Measurements from ENCODE around the gene SLC25A22.

DNA sequence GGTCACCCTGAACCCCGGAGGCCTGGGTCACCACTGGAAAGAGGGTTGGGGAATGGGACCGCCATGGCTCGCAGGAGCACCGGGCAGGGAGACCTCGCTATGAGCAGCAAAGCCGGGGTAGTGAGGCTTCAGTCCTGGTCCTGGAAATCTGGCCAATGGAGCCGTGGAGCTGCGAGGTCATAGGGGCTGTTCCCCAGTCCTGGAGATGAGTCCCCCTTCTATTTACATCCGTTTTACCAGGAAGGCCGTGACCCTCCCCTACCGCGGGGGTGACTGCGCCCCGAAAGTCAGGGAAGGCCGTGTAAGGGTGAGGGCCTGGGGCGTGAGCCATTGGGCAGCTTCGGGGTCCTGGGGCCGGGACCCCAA is 6.5 kb upstream of the SLC25A22 start:
- no peak for TF ChIP-seq POLR2A (IDR thresholded peaks at IDR 0.05)
- TF ChIP-seq, protein P1, sequence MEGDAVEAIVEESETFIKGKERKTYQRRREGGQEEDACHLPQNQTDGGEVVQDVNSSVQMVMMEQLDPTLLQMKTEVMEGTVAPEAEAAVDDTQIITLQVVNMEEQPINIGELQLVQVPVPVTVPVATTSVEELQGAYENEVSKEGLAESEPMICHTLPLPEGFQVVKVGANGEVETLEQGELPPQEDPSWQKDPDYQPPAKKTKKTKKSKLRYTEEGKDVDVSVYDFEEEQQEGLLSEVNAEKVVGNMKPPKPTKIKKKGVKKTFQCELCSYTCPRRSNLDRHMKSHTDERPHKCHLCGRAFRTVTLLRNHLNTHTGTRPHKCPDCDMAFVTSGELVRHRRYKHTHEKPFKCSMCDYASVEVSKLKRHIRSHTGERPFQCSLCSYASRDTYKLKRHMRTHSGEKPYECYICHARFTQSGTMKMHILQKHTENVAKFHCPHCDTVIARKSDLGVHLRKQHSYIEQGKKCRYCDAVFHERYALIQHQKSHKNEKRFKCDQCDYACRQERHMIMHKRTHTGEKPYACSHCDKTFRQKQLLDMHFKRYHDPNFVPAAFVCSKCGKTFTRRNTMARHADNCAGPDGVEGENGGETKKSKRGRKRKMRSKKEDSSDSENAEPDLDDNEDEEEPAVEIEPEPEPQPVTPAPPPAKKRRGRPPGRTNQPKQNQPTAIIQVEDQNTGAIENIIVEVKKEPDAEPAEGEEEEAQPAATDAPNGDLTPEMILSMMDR (IDR thresholded peaks at IDR 0.05): no peak
